HTERT RPE-1 (cell line): ENCODE data around the gene CACNA1D.

Experiments
- in situ Hi-C: fragments of 300-500 bp; cut with MboI; formaldehyde crosslinking; loops from 4 replicates; pipeline ENCODE4 v1.14.3; 2020; ENCODE audit warnings: low sequenced_read_pairs

CACNA1D gene

DNA sequence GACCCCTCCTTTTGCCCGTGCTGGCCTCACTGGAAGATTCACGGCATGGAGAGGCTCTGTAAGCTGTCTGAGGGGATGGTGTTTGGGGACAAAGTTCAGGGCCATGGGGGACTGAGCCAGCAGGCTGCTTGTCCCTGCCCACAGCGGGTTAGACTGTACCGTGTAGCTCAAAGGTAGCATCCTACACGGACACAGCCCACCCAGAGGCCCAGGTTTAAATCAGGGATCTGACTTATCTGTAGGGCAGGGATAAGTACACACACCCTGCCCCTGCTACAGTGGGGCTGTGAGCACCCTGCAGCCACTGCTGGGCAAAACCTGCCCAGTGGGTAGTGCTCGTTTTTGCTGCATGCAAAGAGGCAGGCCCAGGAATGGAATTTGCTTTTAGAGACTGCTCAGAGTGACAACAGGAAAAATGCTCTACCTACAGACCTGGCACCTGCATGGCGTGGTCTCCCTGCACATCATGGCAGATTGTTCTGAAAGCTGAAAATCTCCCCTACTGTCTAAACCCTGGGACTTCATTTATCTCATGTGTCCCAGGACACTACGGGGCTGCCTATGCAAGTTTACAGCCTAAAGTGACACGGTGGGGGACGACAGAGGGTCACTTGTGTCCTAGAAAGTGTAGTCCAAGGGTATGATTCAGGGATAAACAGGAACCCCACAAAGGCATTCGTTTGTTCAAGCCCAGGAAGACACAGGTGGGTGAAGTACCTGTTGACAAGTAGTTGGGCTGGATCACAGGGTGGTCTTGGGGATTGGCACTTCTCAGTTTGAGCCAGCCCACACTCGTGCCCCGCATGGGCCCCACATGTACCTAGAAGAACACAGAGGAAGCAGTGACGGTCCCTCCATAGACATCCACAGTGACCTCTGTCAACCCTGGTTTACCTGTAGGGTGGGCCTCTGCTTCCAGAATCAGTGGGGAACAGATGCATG, 324.1 kb downstream of the CACNA1D start:
- in situ Hi-C loops, result no loop called here

DNA sequence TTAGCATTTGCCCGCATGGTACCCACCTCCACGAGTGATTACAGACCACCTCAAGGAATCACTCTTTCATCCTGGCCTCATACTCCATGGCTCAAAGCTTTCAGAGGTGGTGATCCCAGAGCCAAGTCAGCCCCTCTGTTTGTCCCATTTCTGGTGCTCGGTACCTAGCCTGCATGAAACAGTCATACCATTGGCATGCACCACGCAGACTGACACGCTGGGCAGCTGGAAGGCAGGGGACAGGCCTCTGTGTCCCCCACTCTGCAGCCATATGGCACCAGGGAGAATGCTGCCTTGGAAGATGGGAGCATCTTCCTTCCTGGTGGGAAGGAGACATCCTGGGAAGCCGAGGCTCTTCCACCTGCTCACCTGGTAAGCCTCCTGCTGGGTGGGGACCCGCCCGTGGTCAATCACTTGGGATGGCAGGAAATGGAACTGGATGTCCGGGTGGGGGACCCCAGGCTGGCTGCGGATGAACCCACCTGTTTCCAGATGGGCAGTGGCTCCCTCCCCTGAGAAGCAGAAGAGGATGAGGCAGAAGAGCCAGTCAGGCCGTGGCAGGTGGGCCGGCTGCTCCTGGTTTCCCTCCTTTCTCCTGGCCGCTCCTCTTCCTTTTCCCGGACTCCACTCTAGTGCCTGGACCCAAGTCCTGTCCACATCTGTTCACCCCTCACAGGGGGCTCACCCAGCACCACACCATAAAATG, 324.9 kb downstream of the CACNA1D start:
- in situ Hi-C loops, result no loop called here

DNA sequence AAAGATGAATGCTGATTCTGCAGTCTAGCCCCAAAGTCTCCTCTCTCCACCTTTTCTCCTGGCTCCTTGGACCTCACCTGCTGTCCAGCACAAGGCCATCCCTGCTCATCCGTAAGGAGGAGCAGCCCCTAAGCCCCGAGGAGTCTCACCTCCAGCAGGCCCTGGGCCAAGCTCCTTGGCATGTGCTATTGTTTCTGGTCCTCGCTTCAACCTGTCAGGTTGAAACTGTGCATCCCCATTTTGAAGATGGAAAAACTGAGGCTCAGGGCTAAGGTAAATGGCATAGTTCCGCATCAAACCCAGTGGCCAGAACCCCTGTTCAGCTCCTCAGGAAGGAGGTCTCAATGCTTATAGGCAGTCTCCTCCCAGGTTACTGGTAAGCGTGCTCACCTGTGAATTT, 325.7 kb downstream of the CACNA1D start:
- in situ Hi-C loops, result no loop called here

DNA sequence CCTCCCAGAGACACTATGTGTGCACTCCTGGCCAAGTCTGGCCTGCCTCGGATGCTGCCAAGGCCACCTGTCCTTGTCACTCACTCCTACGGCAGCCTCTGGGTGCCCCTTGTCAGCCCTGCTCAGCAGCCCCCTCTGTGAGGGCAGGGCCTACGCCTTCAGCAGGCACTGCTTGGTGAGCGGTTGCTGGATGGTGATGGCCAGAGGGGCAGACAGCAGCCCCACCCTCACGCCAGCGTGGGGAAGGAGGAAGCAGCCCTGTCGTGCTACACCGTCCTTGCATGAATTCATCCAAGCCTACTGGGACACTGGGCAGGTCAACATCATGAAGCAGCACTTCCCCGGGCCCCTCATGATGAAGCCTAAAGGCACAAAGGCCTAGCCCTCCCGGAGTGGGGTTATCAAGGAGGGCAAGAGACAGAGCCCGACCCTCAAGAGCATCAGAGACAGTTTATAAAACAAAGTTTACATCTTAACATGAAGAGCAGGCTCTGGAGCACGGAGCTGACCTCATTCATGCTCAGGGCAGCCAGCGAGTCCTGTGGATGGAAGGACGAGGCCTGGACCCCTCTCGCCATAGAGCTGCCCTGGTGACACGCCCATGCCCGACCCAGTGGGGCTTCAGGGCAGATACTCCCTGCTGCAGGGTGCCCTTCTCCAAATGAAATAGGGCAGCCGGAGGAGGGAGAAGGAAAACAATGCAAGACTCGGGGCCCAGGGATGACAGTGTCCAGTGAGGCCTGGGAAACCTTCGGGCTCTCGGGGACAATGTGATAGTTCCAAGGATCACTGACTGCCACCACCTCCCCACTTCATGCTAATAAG, 326.6 kb downstream of the CACNA1D start:
- in situ Hi-C loops, result no loop called here

DNA sequence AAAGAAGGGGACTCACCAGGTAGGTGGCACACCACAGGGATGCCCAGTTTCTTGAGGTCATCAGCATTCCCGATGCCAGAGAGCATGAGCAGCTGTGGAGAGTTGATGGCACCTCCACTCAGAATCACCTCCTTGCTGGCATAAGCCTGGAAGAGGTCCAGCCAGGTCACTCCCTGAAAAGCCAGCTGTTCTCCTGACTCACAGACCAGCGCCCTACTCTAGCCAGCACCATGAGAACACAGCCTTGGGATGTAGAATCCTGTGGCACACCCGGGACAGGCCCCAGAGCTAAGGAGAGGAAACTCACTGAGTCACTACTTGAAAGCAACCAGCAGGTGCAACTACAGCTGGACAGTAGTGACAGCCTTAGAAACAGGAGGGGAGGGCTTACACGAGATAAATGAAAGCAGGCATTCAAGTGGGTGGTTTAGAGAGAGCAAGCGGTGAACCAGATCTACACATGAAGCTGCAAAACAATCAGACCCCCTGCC, 327.3 kb downstream of the CACNA1D start:
- in situ Hi-C loops, result no loop called here

DNA sequence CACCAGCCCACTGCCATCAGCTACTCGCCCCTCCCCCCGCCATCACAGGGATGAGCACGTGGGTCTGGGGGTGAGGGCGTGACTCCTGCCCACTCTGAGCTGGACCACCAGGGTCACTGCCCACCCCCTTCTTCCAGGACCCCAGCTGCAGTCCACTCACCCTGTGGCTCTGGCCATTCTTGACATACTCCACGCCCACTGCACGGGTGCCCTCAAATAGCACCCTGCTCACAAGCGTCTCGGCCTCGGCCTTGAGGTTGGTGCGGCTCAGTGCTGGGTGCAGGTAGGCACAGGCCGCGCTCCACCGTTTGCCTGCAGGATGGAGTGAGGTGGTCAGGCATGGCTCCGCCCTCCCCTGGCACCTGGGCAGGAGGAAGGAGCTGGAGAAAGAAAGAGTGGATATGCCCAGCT, 327.9 kb downstream of the CACNA1D start:
- in situ Hi-C loops, result no loop called here

DNA sequence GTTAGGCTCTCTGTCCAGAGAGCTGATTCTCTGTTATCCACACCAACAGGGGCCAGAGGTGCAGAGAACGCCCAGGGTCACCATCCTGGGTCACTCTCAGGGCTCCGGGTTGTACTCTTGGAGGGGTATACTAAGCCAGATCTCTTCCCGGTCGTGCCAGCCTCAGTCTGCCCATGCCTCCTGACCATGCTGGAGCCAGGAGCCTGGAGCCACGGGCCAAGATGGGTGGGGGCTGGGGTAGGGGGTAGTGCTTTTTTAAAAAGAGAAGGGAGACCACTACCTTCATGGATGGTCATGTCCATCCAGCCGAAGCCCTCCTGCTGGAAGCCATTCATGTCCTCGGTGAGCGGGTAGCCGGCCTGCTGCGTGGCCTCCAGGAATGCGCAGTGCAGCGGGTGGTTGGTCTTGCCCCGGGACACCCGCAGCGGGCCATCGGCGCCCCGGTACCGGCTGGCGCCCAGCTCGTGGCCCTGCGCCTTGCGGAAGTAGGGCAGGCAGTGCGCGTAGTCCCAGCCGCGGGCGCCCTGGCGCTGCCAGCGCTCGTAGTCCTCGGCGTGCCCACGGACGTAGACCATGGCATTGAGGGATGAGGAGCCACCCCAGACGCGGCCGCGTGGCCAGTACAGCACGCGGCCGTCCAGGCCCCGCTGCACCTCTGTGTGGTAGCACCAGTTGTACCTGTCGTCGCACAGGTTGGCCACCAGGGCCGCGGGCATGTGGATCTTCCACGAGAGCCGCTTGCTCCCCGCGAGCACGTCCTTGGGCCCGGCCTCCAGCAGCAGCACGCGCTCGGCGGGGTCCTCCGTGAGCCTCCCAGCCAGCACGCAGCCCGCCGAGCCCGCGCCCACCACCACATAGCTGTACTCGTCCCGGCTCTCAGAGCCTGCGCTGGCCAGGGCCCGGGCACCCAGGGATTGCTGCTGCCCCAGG, 328.9 kb downstream of the CACNA1D start:
- in situ Hi-C loops, result no loop called here

DNA sequence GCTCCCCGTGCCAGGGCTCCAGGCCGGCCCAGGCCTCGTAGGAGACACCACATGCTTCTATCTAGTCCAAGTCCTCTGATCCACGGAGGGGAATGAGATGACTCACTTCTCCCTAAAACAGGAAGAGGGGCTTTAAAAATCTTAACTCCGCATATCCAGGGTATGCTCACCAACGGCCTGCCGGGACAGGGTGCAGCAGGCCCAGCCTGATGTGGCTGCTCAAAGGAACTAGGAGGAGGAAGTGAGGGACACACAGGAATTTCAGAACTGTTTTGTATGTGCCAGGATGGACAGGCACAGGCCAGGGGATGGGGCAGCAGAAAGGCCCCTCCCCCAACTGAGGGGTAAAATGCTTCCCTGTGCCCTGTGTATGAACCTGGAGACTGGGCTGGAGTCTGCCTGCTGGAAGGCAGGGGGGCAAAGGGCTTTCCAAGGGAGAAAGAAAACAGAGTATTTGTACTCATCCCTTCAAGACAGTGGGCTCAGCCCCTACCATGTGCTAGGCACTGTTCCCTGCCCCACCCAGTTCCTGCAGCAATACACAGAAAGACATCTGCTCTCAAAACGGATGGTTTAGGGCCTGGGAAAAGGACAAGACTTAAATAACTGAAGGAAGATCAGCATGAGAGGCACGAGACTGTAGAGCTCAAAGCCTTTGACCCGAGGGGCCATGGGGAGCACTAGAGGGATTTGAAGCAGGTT, 329.7 kb downstream of the CACNA1D start:
- in situ Hi-C loops, result no loop called here

DNA sequence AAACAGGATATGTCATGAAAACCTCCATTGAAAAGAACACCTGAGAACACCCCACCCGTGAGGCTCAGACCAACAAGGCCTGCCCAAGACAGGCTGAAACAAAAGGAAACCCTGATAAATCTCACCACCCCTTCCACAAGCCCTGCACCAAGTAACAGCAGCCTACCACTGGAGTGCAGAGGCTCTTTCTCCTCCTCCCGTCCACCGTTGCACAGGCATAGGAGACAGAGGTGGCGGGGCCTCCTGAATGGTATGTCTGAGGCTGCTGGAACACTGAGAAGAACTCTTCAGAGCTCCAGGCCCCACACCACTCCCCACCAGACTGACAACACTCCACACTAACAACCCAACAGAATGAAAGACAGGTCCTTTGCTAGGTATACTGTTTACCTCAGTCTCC, 330.4 kb downstream of the CACNA1D start:
- in situ Hi-C loops, result no loop called here

DNA sequence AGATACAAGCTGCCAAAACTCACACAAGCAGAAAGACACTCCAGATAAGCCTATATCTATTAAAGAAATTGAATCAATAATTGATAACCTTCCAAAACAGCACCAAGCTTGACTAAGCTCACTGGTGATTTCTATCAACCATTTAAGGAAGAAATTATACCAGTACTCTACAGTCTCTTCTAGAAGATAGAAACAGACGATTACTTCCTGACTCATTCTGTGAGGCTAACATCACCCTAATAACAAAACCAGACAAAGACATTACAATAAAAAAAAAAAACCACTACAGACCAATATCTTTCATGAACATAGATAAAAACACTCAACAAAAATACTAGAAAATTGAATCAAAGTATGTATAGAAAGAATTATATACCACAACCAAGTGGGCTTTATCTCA, 331.6 kb downstream of the CACNA1D start:
- in situ Hi-C loops, result no loop called here

DNA sequence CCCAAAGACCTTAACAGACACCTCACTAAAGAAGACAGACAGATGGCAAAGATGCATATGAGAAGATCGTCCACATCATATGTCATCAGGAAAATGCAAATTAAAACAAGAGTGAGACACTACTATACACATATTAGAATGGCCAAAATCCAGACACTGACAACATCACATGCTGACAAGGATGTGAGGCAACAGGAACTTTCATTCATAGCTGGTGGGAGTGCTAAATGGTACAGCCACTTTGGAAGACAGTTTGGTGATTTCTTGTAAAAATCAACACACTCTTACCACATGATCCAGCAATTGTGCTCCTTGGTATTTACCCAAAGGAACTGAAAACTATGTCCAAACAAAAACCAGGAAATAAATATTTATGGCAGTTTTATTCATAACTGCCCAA, 334.2 kb downstream of the CACNA1D start:
- in situ Hi-C loops, result no loop called here

DNA sequence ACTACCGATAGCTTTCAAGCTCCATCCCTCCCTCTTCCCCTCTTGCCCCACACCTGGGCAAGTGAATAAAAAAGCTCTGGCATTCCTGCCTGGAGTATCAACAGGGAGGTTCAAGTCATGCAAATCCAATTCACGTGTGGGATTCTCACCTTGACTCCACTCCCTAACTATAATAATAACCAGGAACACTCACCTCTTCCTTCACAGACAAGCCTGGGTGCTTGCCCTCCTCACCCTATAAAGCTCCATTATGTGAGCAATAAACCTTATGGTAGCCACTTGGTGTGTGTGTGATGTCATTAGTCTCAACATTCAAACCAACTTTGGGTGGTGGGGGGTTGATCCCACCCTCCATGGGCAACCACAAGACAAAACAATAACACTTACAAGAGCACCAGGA, 335.2 kb downstream of the CACNA1D start:
- in situ Hi-C loops, result no loop called here

DNA sequence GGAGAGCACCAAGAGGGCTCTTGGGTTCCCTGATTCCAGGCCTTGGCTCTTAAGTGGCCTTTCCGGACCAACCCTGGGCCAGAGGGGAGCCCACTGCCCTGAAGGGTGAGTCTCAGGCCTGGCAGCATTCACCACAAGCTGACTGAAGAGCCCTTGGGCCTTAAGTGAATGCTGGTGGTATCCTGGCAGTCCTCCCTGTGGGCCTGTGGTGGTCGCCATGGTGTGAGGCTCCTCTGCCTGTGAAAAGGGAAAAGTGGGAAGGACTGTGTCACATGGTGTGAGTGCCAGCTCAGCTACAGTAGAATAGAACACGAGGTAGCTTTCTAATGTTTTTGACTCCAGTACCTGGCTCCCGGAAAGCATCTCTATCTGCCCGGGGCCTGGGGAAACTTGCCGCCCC, 336.5 kb downstream of the CACNA1D start:
- in situ Hi-C loops, result no loop called here

DNA sequence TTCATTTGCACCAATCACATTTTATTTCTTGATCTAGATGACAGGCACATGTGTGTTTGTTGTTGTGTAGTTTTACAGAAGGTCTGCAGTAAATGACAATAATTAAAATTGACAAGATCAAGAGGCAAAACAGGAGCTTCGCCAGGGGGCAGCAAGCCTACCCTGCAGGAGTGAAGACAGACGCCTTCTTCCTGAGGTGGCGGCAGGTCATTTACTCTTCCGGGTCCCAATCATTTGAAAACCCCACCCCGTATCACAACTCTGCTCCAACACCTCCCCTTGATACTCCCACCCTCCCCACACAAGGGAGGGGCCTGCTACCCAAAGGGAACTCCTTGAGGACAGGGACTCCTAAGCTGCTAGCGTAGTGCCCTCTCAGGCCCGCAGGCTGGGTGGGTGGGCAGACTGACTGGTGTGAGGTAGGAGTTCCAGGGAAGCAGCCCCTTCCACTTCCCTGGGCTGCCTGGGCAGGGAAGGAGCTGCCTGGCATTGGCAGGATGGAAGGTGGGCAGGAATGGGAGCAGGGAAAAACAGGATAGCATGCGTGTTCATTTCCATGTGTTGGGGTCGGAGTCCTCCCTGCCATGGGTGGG, 338.7 kb downstream of the CACNA1D start:
- in situ Hi-C loops, result no loop called here

DNA sequence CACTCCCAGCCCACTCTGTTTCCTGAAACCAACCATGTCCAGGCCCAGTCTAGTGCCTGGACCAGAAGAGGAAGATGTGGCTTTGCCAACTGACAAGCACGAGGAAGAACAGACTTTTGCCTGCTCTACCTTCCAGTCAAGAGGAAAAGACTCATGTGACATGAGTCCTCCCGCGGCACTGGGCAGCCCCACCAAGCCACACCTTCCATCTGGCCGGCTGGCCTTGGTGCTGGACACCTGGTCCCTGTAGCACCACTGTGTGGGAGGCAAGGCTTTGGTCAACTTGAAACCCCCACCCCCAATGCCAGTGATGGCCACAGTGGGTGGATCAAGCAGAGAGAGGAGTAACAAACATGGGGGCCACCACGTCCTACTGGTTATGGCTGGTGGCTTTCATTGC, 339.3 kb downstream of the CACNA1D start:
- in situ Hi-C loops, result no loop called here

DNA sequence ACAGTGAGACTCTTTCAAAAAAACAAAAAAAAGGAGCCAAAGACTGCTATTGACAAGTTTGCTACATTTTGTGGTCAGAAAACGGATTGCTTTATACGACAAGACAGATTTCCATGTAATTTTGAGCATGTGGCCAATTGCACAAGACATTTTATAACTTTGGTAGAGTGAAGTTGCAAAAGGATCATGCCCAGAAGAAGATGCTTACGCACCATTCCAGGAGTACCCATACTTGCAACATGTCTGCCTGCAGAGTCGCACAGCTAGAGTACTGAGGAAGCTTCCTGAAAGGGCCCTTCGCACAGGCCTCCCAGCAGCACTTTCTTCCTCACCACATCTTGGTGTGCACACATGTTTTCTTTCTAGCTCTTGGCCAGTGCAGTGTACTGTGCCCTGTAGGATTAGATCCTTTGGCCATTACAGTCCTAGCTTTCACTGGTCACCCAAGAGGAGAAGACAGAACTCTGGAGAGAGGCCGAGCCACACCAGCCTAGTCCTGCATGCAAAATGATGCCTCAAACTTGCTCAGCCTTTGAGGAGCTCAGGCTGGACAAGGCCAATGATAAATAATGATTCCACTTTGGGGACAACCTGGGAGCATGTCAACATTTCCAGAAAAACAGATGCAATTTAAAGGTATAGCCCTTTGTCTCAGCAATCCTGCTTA, 340.2 kb downstream of the CACNA1D start:
- in situ Hi-C loops, result no loop called here

DNA sequence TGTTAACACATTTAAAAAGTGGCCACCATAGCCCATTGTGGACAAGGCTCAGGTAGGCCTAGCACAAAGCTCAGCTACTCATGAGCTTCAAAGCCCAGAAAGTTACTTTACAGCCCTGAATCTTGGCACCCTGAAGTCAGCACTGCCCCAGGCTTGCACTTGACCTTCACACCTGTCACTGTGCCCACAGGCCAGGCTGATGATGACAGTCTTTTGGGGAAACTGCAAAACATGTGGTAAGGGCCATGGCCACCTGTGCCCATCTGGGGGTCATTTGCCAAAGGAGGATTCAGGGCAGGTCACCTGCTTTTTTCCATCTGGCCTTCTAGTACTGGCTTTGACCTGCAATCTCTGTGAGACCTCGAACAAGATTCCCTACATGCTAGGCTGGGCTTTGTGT, 340.8 kb downstream of the CACNA1D start:
- in situ Hi-C loops, result no loop called here

DNA sequence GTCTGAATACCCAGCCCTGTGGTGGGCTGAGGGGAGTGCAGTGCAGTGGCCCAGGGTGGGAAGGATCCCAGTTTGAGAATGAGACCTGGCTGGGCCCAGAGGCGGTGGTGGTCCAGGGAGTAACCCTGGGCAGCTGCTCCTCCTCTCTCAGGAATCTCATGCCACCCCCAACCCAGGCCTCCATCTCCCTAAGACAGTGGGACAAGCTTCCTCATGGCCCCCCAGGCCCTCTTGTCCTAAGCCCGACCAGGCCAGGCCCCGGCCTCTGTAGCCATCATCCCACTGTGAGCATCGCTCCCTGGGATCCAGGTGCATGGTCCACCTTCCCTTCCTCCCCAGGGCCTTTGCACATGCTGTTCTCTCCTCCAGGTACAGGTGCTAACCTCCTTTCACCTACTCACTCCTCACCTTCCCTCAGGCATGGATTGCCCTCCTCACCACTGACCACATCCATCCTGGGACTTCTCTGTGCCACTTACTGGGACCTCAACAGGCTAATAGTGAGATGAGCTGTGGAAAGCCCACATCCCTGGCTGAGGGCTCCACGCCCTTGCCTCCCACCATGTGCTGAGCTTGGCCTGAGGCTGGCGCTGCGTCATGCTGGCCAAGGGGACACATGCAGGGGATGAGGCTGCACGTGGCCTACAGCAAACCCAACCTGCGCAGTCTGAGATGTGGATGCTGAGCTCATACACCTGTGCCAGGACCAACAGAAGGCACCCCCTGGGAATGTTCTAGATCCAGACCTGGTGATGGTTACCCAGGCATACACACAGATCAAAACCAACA, 341.9 kb downstream of the CACNA1D start:
- in situ Hi-C loops, result no loop called here
